AG08396 (cell line): Measurements from ENCODE around the gene CTU2.
"Not testable (repeated sequence)": the region's sequence is repeated elsewhere in the genome, so short reads cannot be mapped to it uniquely, and the experiment has no call there.

Experiments
- DNase-seq: peaks from one replicate; pipeline ENCODE4 v3.0.0; 2012; ENCODE audit warnings: low spot score, mixed read lengths

The CTU2 gene

GRCh38 chr16:88706229-88706964 is at the start of gene CTU2, which contains the start of gene RNF166:
TSS of gene CTU2 (plus strand) at chr16:88706503. CDS start at chr16:88706531, 28 bp downstream.
TSS of gene RNF166 (minus strand) at chr16:88706408. CDS start at chr16:88706325, 83 bp downstream.
- DNase-seq = peak; percentile 99

DNA sequence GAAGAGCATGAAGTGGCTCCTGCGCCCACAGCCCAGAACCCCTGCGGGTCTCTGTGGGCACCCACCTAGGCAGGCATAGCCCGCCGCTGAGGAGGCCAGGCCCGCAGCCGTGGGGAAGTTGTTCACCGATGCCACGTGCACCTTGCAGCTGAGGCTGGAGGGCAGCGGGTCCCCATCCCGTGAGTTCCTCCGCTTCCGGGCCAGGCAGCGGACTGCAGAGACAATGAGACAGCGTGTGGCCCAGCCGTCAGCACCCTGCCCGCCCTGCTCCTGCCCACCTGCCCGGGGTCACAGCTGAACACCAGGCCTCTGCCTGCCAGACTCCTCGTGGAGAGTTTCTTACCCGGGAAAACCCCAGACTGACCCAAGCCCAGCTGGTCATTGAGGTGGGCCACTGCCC is 48.9 kb upstream of the CTU2 start:
- no peak for DNase-seq

DNA sequence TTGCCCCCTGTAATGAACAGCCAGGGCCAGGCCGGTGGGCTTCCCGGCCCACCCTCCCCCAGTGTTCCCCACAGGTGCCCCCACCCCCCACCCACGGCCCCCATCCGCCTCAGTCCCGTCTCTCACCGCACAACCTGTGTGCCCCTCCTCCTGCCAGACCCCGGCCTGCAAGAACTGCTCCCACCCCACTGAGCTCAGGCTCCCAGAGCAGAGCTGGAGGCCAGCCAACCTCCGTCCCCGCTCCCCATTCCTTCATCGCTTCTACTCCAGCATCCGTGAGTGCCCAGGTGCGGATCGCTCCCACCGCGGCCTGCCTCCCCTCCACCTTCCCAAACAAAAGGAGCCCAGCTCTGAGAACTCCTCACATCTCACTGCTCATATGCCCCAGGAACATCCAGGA is 47.6 kb upstream of the CTU2 start:
- DNase-seq = no peak

DNA sequence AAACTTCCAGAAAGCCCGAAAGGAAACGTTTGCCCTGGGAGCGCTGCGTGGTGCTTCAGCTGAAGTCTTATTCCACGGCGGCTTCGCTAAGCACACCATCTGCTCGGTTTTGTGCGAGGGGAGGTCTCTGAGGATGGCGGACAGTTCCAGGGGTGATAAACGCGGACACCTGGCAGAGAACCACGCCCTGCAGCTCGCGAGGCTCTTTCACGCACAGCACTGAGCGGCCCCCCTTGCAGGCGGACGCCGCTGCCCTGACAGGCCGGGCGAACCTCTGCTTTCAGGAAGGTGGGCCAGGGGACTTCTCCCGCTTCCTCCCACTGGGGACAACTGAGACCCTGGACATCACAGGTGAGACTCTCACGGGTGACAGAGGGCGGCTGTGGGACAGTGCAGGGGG is 47.1 kb upstream of the CTU2 start:
- DNase-seq = no peak

DNA sequence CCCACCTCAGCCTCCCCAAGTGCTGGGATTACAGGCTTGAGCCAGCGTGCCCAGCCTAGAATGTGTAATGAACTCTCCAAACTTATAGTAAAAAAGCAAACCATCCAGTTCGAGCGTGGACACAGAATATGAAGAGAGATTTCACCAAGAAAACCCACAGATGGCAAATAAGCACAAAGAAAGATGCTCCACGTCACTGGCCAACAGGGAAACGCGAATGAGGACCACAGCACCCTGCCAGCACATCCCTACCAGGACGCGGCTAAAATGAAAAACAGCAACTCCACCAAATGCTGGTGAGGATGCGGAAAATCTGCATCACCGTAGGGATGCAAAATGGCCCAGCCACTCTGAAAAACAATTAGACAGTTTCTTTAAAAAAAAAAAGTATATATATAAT is 44.8 kb upstream of the CTU2 start:
- no peak for DNase-seq

DNA sequence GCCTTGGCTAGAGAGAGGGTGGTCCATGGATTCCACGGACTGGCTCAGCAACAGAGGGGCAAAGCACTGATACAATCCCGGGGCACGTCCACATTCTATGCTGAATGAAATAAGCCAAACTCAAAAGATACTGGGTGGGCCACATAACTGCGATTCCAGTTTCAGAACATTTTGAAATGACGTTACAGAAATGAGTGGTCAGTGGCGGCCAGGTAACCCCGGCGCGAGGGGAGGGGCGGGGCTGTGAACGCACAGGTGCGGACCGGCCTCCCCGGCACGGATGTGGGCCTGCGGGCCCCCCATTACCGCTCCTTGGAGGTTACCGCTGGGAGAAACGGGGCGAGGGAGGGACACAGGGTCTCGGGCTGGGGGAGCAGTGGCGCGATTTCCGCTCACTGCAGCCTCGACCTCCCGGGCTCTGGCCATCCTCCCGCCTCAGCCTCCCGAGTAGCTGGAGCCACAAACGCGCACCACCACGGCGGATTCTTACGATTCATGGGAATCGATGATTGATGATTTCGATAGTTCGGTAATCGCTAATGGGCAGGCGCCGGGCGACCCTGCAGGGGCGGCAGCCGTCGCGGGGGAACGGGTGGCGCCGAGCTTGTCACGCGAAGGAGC is 44.0 kb upstream of the CTU2 start:
- DNase-seq = no peak

DNA sequence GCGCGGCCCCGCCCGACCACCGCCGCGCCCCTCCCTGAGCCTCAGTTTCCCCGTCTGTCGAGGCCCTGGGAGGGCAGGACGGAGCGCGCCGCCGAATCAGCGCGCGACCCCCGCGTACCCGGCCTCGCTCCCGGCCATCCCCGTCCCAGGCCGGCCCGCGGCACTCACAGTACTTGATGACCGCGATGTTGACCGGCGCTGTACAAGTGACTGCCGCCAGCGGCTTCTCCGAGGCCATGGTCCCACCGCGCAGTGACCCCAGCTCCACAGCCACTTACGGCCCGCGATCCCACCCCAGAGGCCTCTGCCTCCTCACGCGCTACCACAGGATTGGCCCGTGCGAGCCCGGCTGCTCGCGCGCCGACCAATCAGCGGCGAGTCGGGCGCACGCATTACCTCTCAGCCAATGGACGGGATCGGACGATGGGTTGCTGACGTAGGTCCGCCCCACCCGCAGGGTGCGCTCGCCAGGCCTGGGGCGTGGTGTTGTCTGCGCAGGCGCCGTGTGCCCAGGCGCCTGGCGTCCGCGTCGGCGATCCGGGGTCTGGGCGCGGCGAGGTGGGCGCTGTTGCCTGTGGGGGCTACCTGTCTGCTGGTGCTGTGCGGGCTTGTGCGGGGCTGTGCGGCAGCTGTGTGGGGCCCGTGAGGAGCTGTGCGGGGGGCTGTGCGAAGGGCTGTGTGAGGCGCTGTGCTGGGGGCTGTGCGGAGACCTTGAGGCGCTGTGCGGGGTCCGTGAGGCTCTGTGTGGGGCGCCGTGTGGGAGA is 43.3 kb upstream of the CTU2 start, which contains the start of gene MVD:
TSS of gene MVD (minus strand) at position 249 of the 764 bp plus-strand sequence. CDS start at position 238, 11 bp downstream.
- DNase-seq = peak; percentile 100

DNA sequence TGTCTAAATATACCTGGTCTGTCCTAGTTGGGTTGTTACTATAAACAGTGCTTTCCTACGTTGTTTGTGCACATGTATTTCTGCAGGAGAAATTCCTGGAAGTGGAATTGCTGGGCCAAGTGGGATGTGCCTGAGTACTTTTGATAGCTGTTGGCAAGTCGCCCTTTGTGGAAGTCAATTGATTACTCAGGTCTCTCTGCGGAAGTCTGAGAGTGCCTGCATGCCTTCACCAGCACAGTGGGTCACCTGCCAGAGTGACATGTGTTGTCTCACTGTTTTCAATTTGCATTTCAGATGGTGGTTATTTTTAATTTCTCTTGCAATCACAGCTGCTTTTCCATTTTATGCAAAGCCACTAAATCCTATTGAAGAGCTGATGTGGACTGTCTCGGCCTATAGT is 41.2 kb upstream of the CTU2 start:
- DNase-seq = no peak

- DNase-seq = no peak
These were observed 40.7 kb upstream of the CTU2 start for GRCh38 chr16:88665570-88665969.

DNA sequence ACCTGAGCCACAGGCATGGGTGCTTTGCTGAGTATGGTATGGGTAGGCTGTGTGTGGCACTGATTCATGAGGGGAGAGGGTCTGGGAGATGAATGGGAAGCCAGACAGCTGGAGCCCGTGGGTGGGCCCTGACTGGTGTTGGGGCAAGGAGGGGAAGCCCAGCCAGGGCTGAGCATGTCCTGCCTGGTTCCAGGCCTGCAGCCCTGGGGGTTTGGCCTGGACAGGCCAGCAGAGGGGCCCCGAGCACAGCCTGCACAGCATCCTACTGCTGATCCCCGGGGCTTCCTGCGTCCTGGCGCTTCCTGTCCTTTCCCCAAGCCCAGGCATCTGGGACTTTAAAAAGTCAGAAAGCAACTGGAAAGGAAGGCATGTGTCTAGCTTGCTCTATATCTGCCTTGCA is 38.8 kb upstream of the CTU2 start:
- no peak for DNase-seq

DNA sequence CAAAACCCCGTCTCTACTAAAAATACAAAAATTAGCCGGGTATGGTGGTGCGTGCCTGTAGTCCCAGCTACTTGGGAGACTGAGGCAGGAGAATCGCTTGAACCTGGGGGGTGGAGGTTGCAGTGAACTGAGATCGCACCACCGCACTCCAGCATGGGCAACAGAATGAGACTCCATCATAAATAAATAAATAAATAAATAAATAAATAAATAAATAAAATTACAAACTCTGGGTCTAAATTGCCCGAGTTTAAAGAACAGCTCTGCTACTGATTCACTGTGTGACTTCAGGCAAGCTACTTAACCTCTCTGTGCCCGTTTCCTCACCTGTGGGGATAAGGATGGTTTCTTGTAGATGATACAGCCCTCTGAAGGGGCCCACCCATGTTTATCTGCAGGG is 36.8 kb upstream of the CTU2 start:
- DNase-seq = not testable (repeated sequence)

DNA sequence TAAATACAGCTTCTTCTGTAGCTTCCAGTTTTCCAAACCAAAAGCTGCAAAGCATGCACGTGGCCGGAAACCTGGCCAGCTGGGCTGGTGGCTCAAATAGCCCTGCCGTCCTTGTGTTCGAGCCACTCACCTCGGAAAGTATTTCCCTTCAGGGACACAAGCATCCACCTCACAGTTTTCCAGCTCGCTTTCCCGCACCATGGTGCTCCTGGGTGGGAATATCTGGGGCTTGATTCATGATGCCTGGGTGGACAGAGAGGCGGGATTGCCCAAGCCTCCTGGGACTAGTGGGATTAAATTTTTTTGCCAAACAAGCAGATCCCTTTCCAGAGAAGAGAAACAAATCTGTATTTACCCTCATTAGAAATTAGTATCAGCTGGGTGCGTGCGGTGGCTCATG is 36.3 kb upstream of the CTU2 start:
- DNase-seq = no peak

DNA sequence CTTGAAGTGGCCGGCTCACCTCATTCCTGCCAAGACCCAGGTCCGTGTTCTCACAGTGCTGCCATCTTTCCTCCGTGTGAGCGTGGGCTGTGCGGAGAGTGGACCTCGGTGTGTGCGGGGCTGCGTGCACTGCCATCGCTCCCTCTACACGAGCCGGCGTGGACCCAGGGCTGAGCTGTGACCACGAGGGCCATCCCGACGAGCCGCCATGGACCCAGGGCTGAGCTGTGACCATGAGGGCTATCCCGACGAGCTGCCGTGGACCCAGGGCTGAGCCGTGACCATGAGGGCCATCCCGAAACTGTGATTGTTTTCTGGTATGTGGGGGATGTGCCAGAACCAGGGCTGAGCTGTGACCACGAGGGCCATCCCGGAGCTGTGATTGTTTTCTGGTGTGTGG is 34.5 kb upstream of the CTU2 start:
- DNase-seq = no peak

GRCh38 chr16:88672776-88673175 is 33.5 kb upstream of the CTU2 start:
- DNase-seq = no peak

GRCh38 chr16:88673716-88674379 is 32.5 kb upstream of the CTU2 start:
- no peak for DNase-seq

DNA sequence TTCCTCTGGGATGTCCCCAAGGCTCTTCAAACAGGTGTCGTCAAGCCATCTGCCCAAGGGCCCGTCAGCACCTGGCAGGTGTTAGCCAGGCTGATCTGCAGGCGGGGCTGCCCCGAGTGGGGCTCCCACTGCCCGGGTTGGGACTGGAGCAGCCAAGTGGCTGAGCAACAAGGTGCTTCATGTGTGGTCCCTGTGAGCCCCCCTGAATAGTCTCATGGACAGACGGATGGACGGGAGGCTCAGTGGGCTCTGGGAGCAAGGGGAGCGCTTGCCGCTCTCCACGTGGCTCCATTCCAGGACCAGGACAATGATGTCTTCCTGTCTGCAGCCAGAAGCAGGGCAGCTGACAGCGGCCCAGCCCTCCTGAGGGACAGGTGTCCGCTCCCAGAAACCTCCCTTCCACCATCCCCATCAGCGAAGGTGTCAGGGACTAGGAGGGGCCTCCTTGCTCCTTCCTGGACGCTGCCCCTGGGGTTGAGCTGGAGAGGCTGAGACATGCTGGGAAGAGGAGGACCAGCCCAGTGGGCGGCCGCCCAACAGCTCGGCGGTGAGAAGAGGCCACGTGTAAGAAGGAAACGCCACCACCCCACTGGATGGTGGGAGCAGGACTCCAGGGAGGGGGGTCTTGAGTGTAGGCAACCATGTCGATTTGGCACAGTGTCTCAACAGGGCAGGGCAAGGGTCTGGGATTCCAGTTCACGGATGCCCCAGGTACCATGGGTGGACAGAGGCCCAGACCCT is 29.6 kb upstream of the CTU2 start:
- no peak for DNase-seq

GRCh38 chr16:88677721-88678120 is 28.6 kb upstream of the CTU2 start:
- no peak for DNase-seq

GRCh38 chr16:88678224-88678979 is 27.9 kb upstream of the CTU2 start:
- DNase-seq = no peak

DNA sequence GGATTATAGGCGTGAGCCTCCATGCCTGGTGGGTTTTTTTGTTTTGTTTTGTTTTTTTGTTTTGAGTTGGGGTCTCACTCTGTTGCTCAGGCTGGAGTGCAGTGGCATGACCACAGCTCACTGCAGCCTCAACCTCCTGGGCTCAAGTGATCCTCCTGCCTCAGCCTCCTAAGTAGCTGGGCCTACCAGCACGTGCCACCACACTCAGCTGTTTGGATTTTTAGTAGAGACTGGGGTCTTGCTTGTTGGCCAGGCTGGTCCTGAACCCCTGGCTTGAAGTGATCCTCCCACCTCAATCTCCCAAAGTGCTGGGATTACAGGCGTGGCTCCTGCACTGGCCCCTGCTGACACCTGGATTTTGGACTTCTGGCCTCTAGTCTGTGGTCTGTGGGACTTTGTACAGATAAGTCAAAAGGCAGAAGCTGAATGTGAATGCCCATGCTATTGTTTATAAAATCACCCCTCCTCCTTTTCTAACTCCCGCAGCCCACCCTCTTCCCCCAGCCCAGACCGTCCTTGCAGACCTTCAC is 25.7 kb upstream of the CTU2 start:
- DNase-seq = no peak

DNA sequence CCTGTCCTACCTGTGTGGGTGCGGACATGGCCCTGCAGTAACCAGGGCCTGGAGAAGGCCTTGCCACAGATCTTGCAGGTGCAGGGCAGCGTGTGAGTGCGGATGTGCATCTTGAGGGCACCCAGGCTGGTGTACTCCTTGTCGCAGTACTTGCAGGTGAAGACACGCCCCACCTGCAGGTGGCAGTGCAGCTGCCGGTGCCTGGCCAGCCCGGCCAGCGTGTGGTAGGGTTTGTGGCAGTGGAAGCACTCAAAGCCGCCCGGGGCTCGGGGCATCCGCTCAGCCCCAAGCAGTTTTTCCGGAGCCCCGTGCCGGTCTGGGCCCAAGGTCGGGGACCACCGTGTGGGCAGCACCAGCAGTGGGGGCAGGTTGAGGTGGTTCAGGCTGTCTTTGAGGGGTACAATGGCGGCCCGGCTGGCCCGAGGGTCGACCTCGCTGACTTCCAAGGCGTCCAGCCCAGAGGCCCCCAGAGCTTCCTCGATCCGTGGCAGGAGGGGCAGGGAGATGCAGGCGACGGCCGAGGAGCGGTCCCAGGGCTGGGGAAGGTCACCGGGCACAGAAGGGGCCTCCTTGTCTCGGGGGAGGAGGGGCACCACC is 25.1 kb upstream of the CTU2 start:
- no peak for DNase-seq
